ENCODE measurements around the gene C1orf105. TPM values are rescaled to one million over a fixed set of nuclear protein-coding genes. Genes with fewer than 3 reads are reported as not detected.

C1orf105 gene
- total RNA-seq, 4 donors from 2014 or later = not detected

GRCh38 chr1:172512591-172512990, 92.1 kb downstream of the C1orf105 start:
- Histone ChIP-seq H3K4me1 (no peaks in the 10 kb centered on the region), H3K27ac (no peak overlapping the region), H3K9me3 (no peaks in the 10 kb centered on the region), H3K27me3 (no peaks in the 10 kb centered on the region), H3K36me3 (no peaks in the 10 kb centered on the region), H3K4me3 (replicated peaks in 1 of 3) (no peak overlapping the region)
- DNase-seq = no peak
- TF ChIP-seq POLR2A (IDR thresholded peaks at IDR 0.05) (no peak), CTCF (IDR thresholded peaks at IDR 0.05) (no peak)
- intact Hi-C loops (cut with DNase I) = no loop called here

GRCh38 chr1:172513479-172513878, 93.0 kb downstream of the C1orf105 start:
- Histone ChIP-seq H3K9me3 (no peaks in the 10 kb centered on the region), H3K36me3 (no peaks in the 10 kb centered on the region), H3K4me1 (no peaks in the 10 kb centered on the region), H3K27me3 (no peaks in the 10 kb centered on the region), H3K27ac (no peak overlapping the region), H3K4me3 (replicated peaks in 1 of 3) (no peak overlapping the region)
- no peak for DNase-seq
- no peak for TF ChIP-seq POLR2A (IDR thresholded peaks at IDR 0.05)
- no peak for TF ChIP-seq CTCF (IDR thresholded peaks at IDR 0.05)
- intact Hi-C loops (cut with DNase I) = no loop called here

GRCh38 chr1:172514108-172514507, 93.6 kb downstream of the C1orf105 start:
- Histone ChIP-seq H3K9me3 (no peaks in the 10 kb centered on the region), H3K4me3 (replicated peaks in 1 of 3) (no peak overlapping the region), H3K27me3 (no peaks in the 10 kb centered on the region), H3K4me1 (no peaks in the 10 kb centered on the region), H3K36me3 (no peaks in the 10 kb centered on the region), H3K27ac (no peak overlapping the region)
- intact Hi-C loops (cut with DNase I) = no loop called here
- DNase-seq = no peak
- TF ChIP-seq CTCF (IDR thresholded peaks at IDR 0.05) (no peak), POLR2A (IDR thresholded peaks at IDR 0.05) (no peak)
- WGBS, 2 donors = 84 to 88% methylated on average over 3 of the region's 3 CpGs

- intact Hi-C loops (cut with DNase I) = no loop called here
- H3K27me3 ChIP-seq = no peaks in the 10 kb centered on the region
Measured at GRCh38 chr1:172515436-172515835, 95.0 kb downstream of the C1orf105 start.

GRCh38 chr1:172515927-172516326, 95.4 kb downstream of the C1orf105 start:
- H3K36me3 ChIP-seq = no peaks in the 10 kb centered on the region
- DNase-seq = no peak
- H3K4me3 ChIP-seq (replicated peaks in 1 of 3) = no peak overlapping the region
- intact Hi-C loops (cut with DNase I) = no loop called here
- H3K27me3 ChIP-seq = no peaks in the 10 kb centered on the region
- WGBS, 2 donors = 77 to 84% methylated on average over 1 of the region's 1 CpG
- no peaks in the 10 kb centered on the region for H3K4me1 ChIP-seq
- TF ChIP-seq POLR2A (IDR thresholded peaks at IDR 0.05) = no peak
- TF ChIP-seq CTCF (IDR thresholded peaks at IDR 0.05) = no peak
- H3K27ac ChIP-seq = no peak overlapping the region
- H3K9me3 ChIP-seq = no peaks in the 10 kb centered on the region

More at GRCh38 chr1:172515436-172515835, 95.0 kb downstream of the C1orf105 start:
- Histone ChIP-seq H3K9me3 (no peaks in the 10 kb centered on the region), H3K4me1 (no peaks in the 10 kb centered on the region), H3K36me3 (no peaks in the 10 kb centered on the region), H3K4me3 (replicated peaks in 1 of 3) (no peak overlapping the region), H3K27ac (no peak overlapping the region)
- DNase-seq = no peak
- TF ChIP-seq POLR2A (IDR thresholded peaks at IDR 0.05) (no peak), CTCF (IDR thresholded peaks at IDR 0.05) (no peak)
